IMR-90 (cell line): ENCODE results near the gene RARRES1. TPM values are rescaled to one million over a fixed set of nuclear protein-coding genes. Genes with fewer than 3 reads are reported as not detected.
A peak's percentile ranks its signal among the peaks of the same experiment; 100 is the strongest.

Experiments
- ATAC-seq: fragments of 200-7000 bp; cut with Tn5 transposase; 2 replicates; pipeline ENCODE4 v1.9.1; 2020; ENCODE audit warnings: low read depth, mild to moderate bottlenecking, moderate library complexity
- BruUV-seq: library from RNA; stranded (reverse); fragments of 400-500 nt; replicated peaks from 2 replicates; lab custom pipeline; 2021; lab: Mats Ljungman, UMichigan
- CTCF ChIA-PET: fragments of 300-600 bp; formaldehyde crosslinking; extraction: SDS; loops from one replicate; lab custom pipeline; 2021; ENCODE audit warnings: antibody characterized with exemption; lab: Yijun Ruan, JAX
- POLR2A ChIA-PET: fragments of 300-600 bp; sonication (Branson Sonifier 250); formaldehyde crosslinking; loops from one replicate; lab custom pipeline; 2022; ENCODE audit warnings: antibody characterized with exemption; ENCODE audit not compliant: unreplicated experiment; lab: Charles Lee
- DNase-seq: peaks from one replicate; pipeline ENCODE4 v3.0.0; 2013
- H2AFZ ChIP-seq: replicated peaks from 2 replicates; pipeline ENCODE3; 2013; ENCODE audit warnings: low read length, mild to moderate bottlenecking; ENCODE audit not compliant: poor library complexity
- H2AK5ac ChIP-seq: 2 replicates; pipeline ENCODE4 v1.6.1; 2013; ENCODE audit warnings: low read depth, low read length, inconsistent platforms
- H2AK9ac ChIP-seq: replicated peaks from 2 replicates; pipeline ENCODE3; 2013; ENCODE audit warnings: mild to moderate bottlenecking, low read depth, low read length, moderate library complexity; ENCODE audit not compliant: poor library complexity
- H2BK120ac ChIP-seq: 2 replicates; pipeline ENCODE4 v1.6.1; 2013; ENCODE audit warnings: low read depth, low read length, inconsistent platforms
- H2BK15ac ChIP-seq: 3 replicates; pipeline ENCODE4 v1.6.1; 2013; ENCODE audit warnings: low read depth, low read length, inconsistent platforms
- H2BK20ac ChIP-seq: 2 replicates; pipeline ENCODE4 v1.6.1; 2013; ENCODE audit warnings: low read depth, mild to moderate bottlenecking, inconsistent platforms, low read length, moderate library complexity
- H2BK5ac ChIP-seq: 2 replicates; pipeline ENCODE4 v1.6.1; 2013; ENCODE audit warnings: mild to moderate bottlenecking, low read depth, low read length, inconsistent platforms; ENCODE audit not compliant: poor library complexity, severe bottlenecking
- H3K14ac ChIP-seq: replicated peaks from 2 replicates; pipeline ENCODE4 v1.6.1; 2013; ENCODE audit warnings: low read depth, low read length, inconsistent platforms
- H3K18ac ChIP-seq: 2 replicates; pipeline ENCODE4 v1.6.1; 2013; ENCODE audit warnings: low read depth, low read length, control low read depth
- H3K23ac ChIP-seq: 2 replicates; pipeline ENCODE4 v1.6.1; 2013; ENCODE audit warnings: low read depth, low read length, inconsistent platforms
- H3K27ac ChIP-seq: 2 replicates; pipeline ENCODE4 v1.5.1; 2013; ENCODE audit warnings: mild to moderate bottlenecking, control low read depth, low read length; ENCODE audit not compliant: insufficient read depth
- H3K27me3 ChIP-seq: 2 replicates; pipeline ENCODE4 v1.6.1; 2013; ENCODE audit warnings: low read length; ENCODE audit not compliant: control insufficient read depth, insufficient read depth
- H3K36me3 ChIP-seq: 2 replicates; pipeline ENCODE4 v1.6.1; 2013; ENCODE audit warnings: low read length, mixed read lengths; ENCODE audit not compliant: control insufficient read depth, insufficient read depth
- H3K4ac ChIP-seq: 2 replicates; pipeline ENCODE4 v1.6.1; 2013; ENCODE audit warnings: low read depth, low read length, inconsistent platforms
- H3K4me1 ChIP-seq: 2 replicates; pipeline ENCODE4 v1.6.1; 2013; ENCODE audit warnings: low read length, mixed read lengths; ENCODE audit not compliant: control insufficient read depth, insufficient read depth
- H3K4me2 ChIP-seq: 2 replicates; pipeline ENCODE4 v1.6.1; 2013; ENCODE audit warnings: low read depth, mild to moderate bottlenecking, control low read depth, low read length, moderate library complexity
- H3K4me3 ChIP-seq: 2 replicates; pipeline ENCODE4 v1.5.1; 2013; ENCODE audit warnings: low read depth, mild to moderate bottlenecking, control low read depth, low read length, moderate library complexity; ENCODE audit not compliant: insufficient read depth
- H3K56ac ChIP-seq: 2 replicates; pipeline ENCODE4 v1.6.1; 2013; ENCODE audit warnings: low read length, inconsistent platforms; ENCODE audit not compliant: insufficient read depth; ENCODE audit errors: extremely low read depth
- H3K79me1 ChIP-seq, 2 experiments: 2 replicates each; pipeline ENCODE4 v1.6.1; 2013; ENCODE audit warnings: low read length in 2 of 2, inconsistent platforms in 1 of 2, low read depth in 1 of 2
- H3K9ac ChIP-seq: 2 replicates; pipeline ENCODE4 v1.6.1; 2013; ENCODE audit warnings: low read depth, low read length, control low read depth
- H3K9me1 ChIP-seq: 2 replicates; pipeline ENCODE4 v1.6.1; 2013; ENCODE audit warnings: low read length, inconsistent platforms; ENCODE audit not compliant: insufficient read depth
- H3K9me3 ChIP-seq: 2 replicates; pipeline ENCODE4 v1.6.1; 2013; ENCODE audit warnings: low read length; ENCODE audit not compliant: control insufficient read depth, insufficient read depth
- H4K20me1 ChIP-seq: 2 replicates; pipeline ENCODE4 v1.6.1; 2013; ENCODE audit warnings: low read length, inconsistent platforms; ENCODE audit not compliant: insufficient read depth
- H4K5ac ChIP-seq: 2 replicates; pipeline ENCODE4 v1.6.1; 2013; ENCODE audit warnings: mild to moderate bottlenecking, low read depth, low read length, control low read depth
- H4K8ac ChIP-seq, 2 experiments: 2 replicates each; pipeline ENCODE4 v1.6.1; 2013; ENCODE audit warnings: low read depth in 2 of 2, low read length in 2 of 2, control low read depth in 1 of 2, inconsistent platforms in 1 of 2
- H4K91ac ChIP-seq: 2 replicates; pipeline ENCODE4 v1.6.1; 2013; ENCODE audit warnings: low read depth, low read length, inconsistent platforms; ENCODE audit not compliant: insufficient read depth
- BHLHE40 ChIP-seq: fragments of 150-350 bp; IDR thresholded peaks from 2 replicates; pipeline ENCODE4 v1.6.1; 2016; ENCODE audit warnings: mild to moderate bottlenecking, low read depth, low read length
- MAFK ChIP-seq: IDR thresholded peaks from 2 replicates; pipeline ENCODE4 v1.6.1; 2012; ENCODE audit warnings: low read depth, low read length, improper control_type of control experiment
- MXI1 ChIP-seq: IDR thresholded peaks from 2 replicates; pipeline ENCODE4 v1.6.1; 2012; ENCODE audit warnings: low read depth, mild to moderate bottlenecking, low read length, moderate library complexity, borderline replicate concordance
- RAD21 ChIP-seq: IDR thresholded peaks from 2 replicates; pipeline ENCODE4 v1.6.1; 2012; ENCODE audit warnings: low read length, improper control_type of control experiment
- RCOR1 ChIP-seq: IDR thresholded peaks from 2 replicates; pipeline ENCODE4 v1.6.1; 2012; ENCODE audit warnings: mild to moderate bottlenecking, low read length, improper control_type of control experiment; ENCODE audit not compliant: insufficient replicate concordance
- dilution Hi-C: fragments of 300-500 bp; cut with HindIII; formaldehyde crosslinking; loops from one replicate; pipeline ENCODE4 v1.14.3; 2018; ENCODE audit warnings: low sequenced_read_pairs; ENCODE audit not compliant: unreplicated experiment
- in situ Hi-C: fragments of 300-500 bp; cut with MboI; formaldehyde crosslinking; loops from 3 replicates; pipeline ENCODE4 v1.14.3; 2019; ENCODE audit warnings: low sequenced_read_pairs, inconsistent platforms, mixed read lengths
- intact Hi-C: fragments of 100-400 bp; cut with micrococcal nuclease; formaldehyde crosslinking; loops from 2 replicates; pipeline ENCODE4 v1.10.0; 2022
- polyA plus RNA-seq, 3 experiments: library from polyadenylated mRNA; depleted of rRNA; stranded (reverse); fragments of >200 nt; gene quantifications; 2 replicates each; pipeline ENCODE4 v1.2.3, GENCODE V29; 2012; ENCODE audit warnings: low replicate concordance in 1 of 3
- total RNA-seq: library from RNA; depleted of rRNA; stranded (reverse); fragments of >200 nt; gene quantifications from 2 replicates; pipeline ENCODE4 v1.2.3, GENCODE V29; 2012

Gene RARRES1
- total and polyA plus RNA-seq, 2 of the 4 experiments (the other 2 are of a cell fraction) = 0.90 to 3.0 TPM

GRCh38 chr3:158700559-158700958 is 31.7 kb downstream of the RARRES1 start:
- TF ChIP-seq BHLHE40 = no peak
- no peak for TF ChIP-seq MAFK
- TF ChIP-seq RCOR1 = no peak
- TF ChIP-seq RAD21 = no peak
- TF ChIP-seq MXI1 = no peak
- Histone ChIP-seq H4K91ac (peak overlapping the region; percentile 2), H3K14ac (0 out of 2 replicates have a peak overlapping the region, but pooled peaks have one; percentile 7), H3K9me3 (no peaks in the 10 kb centered on the region), H3K4me1 (peaks cover 15% of the 10 kb centered on the region), H3K18ac (peak overlapping the region; percentile 98), H3K9ac (no peak overlapping the region), H4K8ac (peak overlapping the region; percentile 31 to 36; a peak in 1 of 4 replicates), H2AFZ (no peak overlapping the region), H3K9me1 (peaks cover 16% of the 10 kb centered on the region), H2AK9ac (no peak overlapping the region), H3K4ac (no peak overlapping the region), H3K79me1 (peaks cover 24 to 33% of the 10 kb centered on the region in 2 experiments; a peak in 3 of 4 replicates), H2BK120ac (0 out of 2 replicates have a peak overlapping the region, but pooled peaks have one; percentile 11), H4K5ac (peak overlapping the region; percentile 16; the same call in 1 of the 2 replicates), H4K20me1 (no peaks in the 10 kb centered on the region), H2AK5ac (no peak overlapping the region), H3K4me2 (no peak overlapping the region), H3K36me3 (no peaks in the 10 kb centered on the region), H3K27me3 (no peaks in the 10 kb centered on the region), H3K4me3 (no peak overlapping the region), H2BK15ac (peak overlapping the region; percentile 57; the same call in 1 of the 3 replicates), H3K27ac (peak overlapping the region; percentile 25; the same call in 1 of the 2 replicates), H2BK5ac (peak overlapping the region; percentile 94), H3K56ac (no peak overlapping the region), H3K23ac (no peak overlapping the region), H2BK20ac (no peak overlapping the region)
- DNase-seq (no peak), ATAC-seq (no peak)
- ChIA-PET CTCF (no interaction called here), POLR2A (no interaction called here)
- no TSS peak for BruUV-seq
- intact Hi-C loops (no loop called here), dilution Hi-C loops (no loop called here), in situ Hi-C loops (loop anchor here (25.0 kb wide), 1 partner anchor 1538 kb away; the partner anchor contains the start of gene CCNL1)
